Measurements from ENCODE around the gene TDRKH.

- TF ChIP-seq, protein P1, sequence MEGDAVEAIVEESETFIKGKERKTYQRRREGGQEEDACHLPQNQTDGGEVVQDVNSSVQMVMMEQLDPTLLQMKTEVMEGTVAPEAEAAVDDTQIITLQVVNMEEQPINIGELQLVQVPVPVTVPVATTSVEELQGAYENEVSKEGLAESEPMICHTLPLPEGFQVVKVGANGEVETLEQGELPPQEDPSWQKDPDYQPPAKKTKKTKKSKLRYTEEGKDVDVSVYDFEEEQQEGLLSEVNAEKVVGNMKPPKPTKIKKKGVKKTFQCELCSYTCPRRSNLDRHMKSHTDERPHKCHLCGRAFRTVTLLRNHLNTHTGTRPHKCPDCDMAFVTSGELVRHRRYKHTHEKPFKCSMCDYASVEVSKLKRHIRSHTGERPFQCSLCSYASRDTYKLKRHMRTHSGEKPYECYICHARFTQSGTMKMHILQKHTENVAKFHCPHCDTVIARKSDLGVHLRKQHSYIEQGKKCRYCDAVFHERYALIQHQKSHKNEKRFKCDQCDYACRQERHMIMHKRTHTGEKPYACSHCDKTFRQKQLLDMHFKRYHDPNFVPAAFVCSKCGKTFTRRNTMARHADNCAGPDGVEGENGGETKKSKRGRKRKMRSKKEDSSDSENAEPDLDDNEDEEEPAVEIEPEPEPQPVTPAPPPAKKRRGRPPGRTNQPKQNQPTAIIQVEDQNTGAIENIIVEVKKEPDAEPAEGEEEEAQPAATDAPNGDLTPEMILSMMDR (conservative IDR thresholded peaks at IDR 0.05 in 1 of 2, IDR thresholded peaks at IDR 0.05 in 1 of 2; ENCODE audit: low read depth in 1 of 2, low read length in 2 of 2), result no peak
- TF ChIP-seq EZH2 (IDR thresholded peaks at IDR 0.05; ENCODE audit: low read length, missing control alignments), result no peak
Observed at GRCh38 chr1:151805066-151805820, 14.9 kb upstream of the TDRKH start, which contains the start of gene LINGO4.
